GM21723 (cell line): ENCODE measurements around the gene ATP5PD.

Source experiments
- ATAC-seq: cut with Tn5 transposase; IDR thresholded peaks from one replicate; pipeline ENCODE4 v1.9.1; 2021; ENCODE audit warnings: mild to moderate bottlenecking, moderate library complexity; ENCODE audit not compliant: unreplicated experiment

Gene ATP5PD

DNA sequence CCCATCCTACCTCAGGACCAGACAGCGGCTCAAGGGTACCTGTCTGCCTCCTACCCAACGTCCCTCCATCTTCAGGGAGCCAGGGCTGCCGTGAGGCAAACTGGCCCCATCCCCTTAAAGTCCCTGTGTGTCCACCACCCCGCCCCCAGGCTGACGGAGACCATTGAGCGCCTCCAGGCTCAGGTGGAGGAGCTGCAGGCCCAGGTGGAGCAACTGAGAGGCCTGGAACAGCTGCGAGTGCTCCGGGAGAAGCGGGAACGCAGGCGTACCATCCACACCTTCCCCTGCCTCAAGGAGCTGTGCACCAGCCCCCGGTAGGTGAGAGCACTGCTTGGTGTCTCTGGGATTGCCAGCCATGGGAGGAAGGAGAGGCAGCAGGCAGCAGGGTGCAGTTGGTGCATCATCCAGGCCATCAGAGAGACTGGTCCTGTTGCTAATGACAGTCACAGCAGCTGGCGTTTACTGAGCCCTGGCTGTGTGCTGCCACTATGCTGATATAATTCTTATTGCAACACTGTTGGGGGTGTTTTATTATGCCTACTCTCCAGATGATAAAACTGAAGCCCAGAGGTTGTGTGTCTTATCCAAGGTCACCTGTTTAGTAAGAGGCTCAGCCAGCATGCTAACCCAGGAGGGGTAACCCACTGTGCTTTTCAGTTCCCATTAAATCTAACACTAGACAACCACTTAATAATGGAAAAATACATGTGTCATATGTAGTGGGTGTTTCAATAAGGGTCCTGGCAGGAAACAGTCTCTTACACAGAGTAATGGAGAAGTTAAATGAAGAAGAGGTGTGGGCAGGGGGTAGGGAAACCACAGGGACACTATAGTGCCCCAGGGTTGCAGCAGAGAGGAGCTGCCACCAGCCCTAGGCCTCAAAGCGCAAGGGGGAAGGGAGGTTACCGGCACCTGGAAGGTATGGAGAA, 44.6 kb downstream of the ATP5PD start:
- ATAC-seq = no peak

DNA sequence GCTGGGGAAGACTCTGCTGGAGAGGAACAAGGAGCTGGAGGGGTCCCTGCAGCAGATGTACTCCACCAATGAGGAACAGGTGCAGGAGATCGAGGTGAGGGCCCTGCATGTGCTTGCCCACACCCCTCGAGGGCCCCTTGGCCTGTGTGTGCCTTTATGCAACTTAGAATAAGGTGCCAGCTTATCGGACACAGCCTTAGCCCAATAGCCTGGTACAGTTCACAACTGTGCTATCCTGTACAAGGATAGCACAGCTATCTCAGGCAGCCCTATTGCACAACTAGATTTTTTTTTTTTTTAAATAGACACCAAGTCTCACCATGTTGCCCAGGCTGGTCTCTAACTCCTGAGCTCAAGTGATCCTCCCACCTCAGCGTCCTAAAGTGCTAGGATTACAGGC, 47.2 kb downstream of the ATP5PD start:
- no peak for ATAC-seq

DNA sequence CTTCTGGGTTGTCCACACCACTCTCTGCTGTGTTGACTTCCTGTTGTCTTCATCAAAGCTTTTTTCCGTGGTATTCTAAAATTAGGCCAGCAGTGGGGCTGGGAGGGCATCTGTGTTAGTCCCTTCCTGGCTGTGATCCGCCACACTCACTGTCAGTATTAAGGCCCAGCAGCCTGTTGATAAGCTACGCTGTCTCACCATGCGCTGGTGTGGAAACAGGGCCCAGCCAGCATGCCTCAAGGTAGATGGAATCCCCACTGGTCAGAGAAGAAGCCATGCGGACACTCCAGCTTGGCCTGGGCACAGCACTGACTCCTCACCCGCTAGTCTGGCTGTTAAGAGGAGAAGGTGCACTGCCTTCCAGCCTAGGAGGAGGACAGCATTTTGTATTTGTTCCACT, 48.0 kb downstream of the ATP5PD start:
- ATAC-seq = no peak

DNA sequence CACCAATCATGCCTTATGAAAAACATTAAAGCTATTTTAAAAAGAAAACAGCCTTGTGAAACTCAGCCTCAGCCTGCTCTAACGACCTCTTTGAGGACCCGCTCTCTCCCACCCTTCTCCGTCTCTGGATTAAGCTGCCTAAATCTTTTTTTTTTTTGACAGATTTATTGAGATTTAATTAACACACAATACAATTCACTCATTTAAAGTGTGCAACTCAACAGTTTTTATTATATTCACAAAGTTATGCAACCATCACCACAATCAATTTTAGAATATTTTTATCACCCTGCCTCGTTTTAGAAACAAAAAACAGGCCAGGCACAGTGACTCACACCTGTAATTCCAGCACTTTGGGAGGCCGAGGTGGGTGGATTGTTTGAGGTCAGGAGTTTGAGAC, 50.9 kb downstream of the ATP5PD start:
- no peak for ATAC-seq

DNA sequence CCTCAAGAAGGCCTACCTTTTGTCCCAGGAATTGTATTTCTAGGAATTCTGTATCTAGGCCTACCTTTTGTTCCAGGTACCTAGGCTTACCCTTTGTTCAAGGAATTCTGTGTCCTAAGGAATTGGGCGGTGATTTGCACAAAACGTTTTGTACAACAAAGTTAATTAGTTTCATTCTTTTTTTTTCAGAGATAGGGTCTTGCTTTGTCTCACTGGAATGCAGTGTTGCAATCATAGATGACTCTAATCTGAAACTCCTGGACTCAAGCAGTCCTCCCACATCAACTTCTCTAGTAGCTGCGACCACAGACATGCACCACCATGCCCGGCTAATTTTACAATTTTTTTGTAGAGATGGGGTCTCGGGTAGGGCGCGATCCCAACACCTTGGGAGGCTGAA, 52.3 kb downstream of the ATP5PD start:
- no peak for ATAC-seq

DNA sequence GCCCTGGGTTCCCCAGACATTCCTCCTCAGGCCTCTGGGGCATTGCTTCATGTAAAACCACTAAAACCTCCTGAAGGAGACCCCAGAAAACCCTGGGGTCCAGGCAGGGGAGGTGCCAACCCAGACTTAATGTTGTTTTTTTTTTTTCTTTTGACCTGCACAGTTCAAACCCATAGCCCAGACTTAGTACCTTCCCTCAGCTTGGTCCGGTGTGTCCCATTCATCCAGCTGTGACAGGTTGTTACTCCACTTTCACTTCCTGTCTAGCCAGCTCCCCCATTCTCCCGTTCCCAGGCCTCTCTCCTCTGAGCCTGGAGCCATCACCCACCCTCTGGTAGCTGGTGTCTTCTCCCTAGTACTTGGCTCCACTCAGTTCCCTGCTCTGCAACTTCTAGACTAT, 54.5 kb downstream of the ATP5PD start:
- no peak for ATAC-seq

DNA sequence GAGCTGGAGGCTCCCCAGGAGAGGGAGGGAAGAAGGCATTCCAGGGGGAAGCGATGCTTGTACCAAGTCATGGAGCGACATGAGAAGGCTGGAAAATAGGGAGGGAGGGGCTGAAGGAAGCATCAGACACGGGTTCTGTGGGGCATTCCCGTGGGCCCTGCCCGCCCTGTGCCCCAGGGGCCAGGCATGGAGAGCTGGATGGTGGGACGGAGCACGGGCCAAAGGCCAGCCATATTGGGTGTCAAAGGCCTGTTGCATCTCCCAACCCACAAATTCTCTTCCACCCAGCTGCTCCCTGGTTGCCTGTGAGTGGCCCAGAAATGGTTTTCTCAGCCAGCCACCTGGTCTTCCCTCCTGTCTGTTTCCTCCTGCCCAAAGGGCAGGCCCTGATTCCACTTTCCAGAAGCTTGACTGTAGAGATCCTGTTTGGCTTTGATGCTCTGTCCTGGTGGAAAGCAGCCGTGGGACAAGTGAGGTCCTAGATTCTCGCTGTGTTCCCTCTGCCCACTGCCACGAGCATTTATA, 56.1 kb downstream of the ATP5PD start:
- no peak for ATAC-seq
